Measurements from ENCODE around the gene CROCC.

- TF ChIP-seq HEYL (CRISPR knock-in tag; IDR thresholded peaks at IDR 0.05), result no peak
- no peak for TF ChIP-seq NR3C1 (IDR thresholded peaks at IDR 0.05)
- no peak for TF ChIP-seq RCOR1 (IDR thresholded peaks at IDR 0.05; ENCODE audit: low read depth, low read length)
- TF ChIP-seq HES2 (IDR thresholded peaks at IDR 0.05), result no peak
- TF ChIP-seq CTCF (IDR thresholded peaks at IDR 0.05), result no peak
- no peak for TF ChIP-seq POLR2A (IDR thresholded peaks at IDR 0.05; ENCODE audit: low read length)
- TF ChIP-seq BHLHE40 (IDR thresholded peaks at IDR 0.05; ENCODE audit: low read depth, low read length), result no peak
- TF ChIP-seq POLR2AphosphoS2 (conservative IDR thresholded peaks at IDR 0.05; ENCODE audit: low read length), result no peak
- TF ChIP-seq CHD2 (IDR thresholded peaks at IDR 0.05; ENCODE audit: low read length, partially characterized antibody), result no peak
- TF ChIP-seq HMGXB4 (CRISPR knock-in tag; IDR thresholded peaks at IDR 0.05; ENCODE audit: borderline replicate concordance), result no peak
- TF ChIP-seq REST (IDR thresholded peaks at IDR 0.05), result no peak
- TF ChIP-seq MAX (IDR thresholded peaks at IDR 0.05), result no peak
Observed at GRCh38 chr1:16920951-16921350, 780 bp upstream of the CROCC start.
